H1 (cell line): ENCODE results near the gene IVL. TPM values are rescaled to one million over a fixed set of nuclear protein-coding genes. Genes with fewer than 3 reads are reported as not detected.

Experiments
- ATF2 ChIP-seq: IDR thresholded peaks from 2 replicates; pipeline ENCODE4 v1.6.1; 2012; ENCODE audit warnings: low read length, inconsistent platforms
- ATF3 ChIP-seq: IDR thresholded peaks from 2 replicates; pipeline ENCODE4 v1.6.1; 2011; ENCODE audit warnings: low read depth, mild to moderate bottlenecking, low read length; ENCODE audit not compliant: insufficient read depth
- CTBP2 ChIP-seq: IDR thresholded peaks from 2 replicates; pipeline ENCODE4 v1.7.0; 2011; ENCODE audit warnings: borderline replicate concordance, mild to moderate bottlenecking, moderate library complexity, mixed read lengths, low read length; ENCODE audit not compliant: insufficient read depth, insufficient read length
- SRF ChIP-seq: IDR thresholded peaks from 2 replicates; pipeline ENCODE4 v1.6.1; 2011; ENCODE audit warnings: mild to moderate bottlenecking, low read depth, low read length, moderate library complexity
- polyA plus RNA-seq, 7 experiments: library from polyadenylated mRNA; depleted of rRNA in 3 of 7; stranded (reverse) in 5 of 7; unstranded in 2 of 7; fragments of >200 nt in 5 of 7; fragments of 200-250 nt in 2 of 7; gene quantifications; 1 replicate in 5 of 7; 2 replicates in 1 of 7; 4 replicates in 1 of 7; pipeline versions ENCODE4 v1.2.1 to v1.2.3, GENCODE V29; 2011 to 2013; ENCODE audit warnings: missing spikeins in 2 of 7, mixed read lengths in 2 of 7
- total RNA-seq: library from RNA; stranded (reverse); fragmentation: NEBNext Ultra II Directional; extraction: Animal tissue kit (Norgen Biotek cat#: 25700); gene quantifications from 2 replicates; pipeline ENCODE4 v1.2.1, GENCODE V29; 2021

Gene IVL
- total and polyA plus RNA-seq, 2 of the 8 experiments (the other 6 are each of a cell fraction or from before 2014, with no cell fraction given) = not detected

GRCh38 chr1:152879559-152880198 lies 28.7 kb upstream of the IVL start (continued):
- TF ChIP-seq ATF2 (no peak), CTBP2 (no peak), ATF3 (no peak), SRF (no peak)
